ENCODE data around the gene IDE.

IDE gene

GRCh38 chr10:92418891-92419290 lies 155.0 kb downstream of the IDE start:
- H3K36me3 ChIP-seq (replicated peaks; ENCODE audit: low read depth, low read length), result no peaks in the 10 kb centered on the region
- no peaks in the 10 kb centered on the region for H4K20me1 ChIP-seq (ENCODE audit: insufficient read depth, low read length)
- H3K79me2 ChIP-seq (ENCODE audit: low read length), result no peaks in the 10 kb centered on the region
- no peak overlapping the region for H3K4me2 ChIP-seq (ENCODE audit: low read length)
- H3K27ac ChIP-seq (ENCODE audit: low read length), result no peak overlapping the region
- no peak overlapping the region for H2AFZ ChIP-seq (ENCODE audit: low read depth, low read length)
- H3K9me3 ChIP-seq (ENCODE audit: insufficient read depth, low read length), result no peaks in the 10 kb centered on the region
- no peak overlapping the region for H3K4me3 ChIP-seq (ENCODE audit: low read length)
- no peaks in the 10 kb centered on the region for H3K4me1 ChIP-seq (ENCODE audit: low read length)
- no peak overlapping the region for H3K9ac ChIP-seq (ENCODE audit: low read length)
- H3K27me3 ChIP-seq (ENCODE audit: low read depth, low read length), result no peaks in the 10 kb centered on the region
- TF ChIP-seq EZH2phosphoT487 (IDR thresholded peaks at IDR 0.05; ENCODE audit: low read depth) (no peak), CTCF (IDR thresholded peaks at IDR 0.05; ENCODE audit: low read depth, low read length) (no peak)

GRCh38 chr10:92418221-92418620 lies 155.7 kb downstream of the IDE start:
- Histone ChIP-seq H3K27me3 (ENCODE audit: low read depth, low read length) (no peaks in the 10 kb centered on the region), H3K4me3 (ENCODE audit: low read length) (no peak overlapping the region), H3K9me3 (ENCODE audit: insufficient read depth, low read length) (no peaks in the 10 kb centered on the region), H3K4me1 (ENCODE audit: low read length) (no peaks in the 10 kb centered on the region), H3K9ac (ENCODE audit: low read length) (no peak overlapping the region), H3K27ac (ENCODE audit: low read length) (no peak overlapping the region), H3K36me3 (replicated peaks; ENCODE audit: low read depth, low read length) (no peaks in the 10 kb centered on the region), H3K4me2 (ENCODE audit: low read length) (no peak overlapping the region), H3K79me2 (ENCODE audit: low read length) (no peaks in the 10 kb centered on the region), H4K20me1 (ENCODE audit: insufficient read depth, low read length) (no peaks in the 10 kb centered on the region), H2AFZ (ENCODE audit: low read depth, low read length) (no peak overlapping the region)
- TF ChIP-seq EZH2phosphoT487 (IDR thresholded peaks at IDR 0.05; ENCODE audit: low read depth), result no peak
- TF ChIP-seq CTCF (IDR thresholded peaks at IDR 0.05; ENCODE audit: low read depth, low read length), result no peak

- no peaks in the 10 kb centered on the region for H4K20me1 ChIP-seq (ENCODE audit: insufficient read depth, low read length)
- H3K27ac ChIP-seq (ENCODE audit: low read length), result no peak overlapping the region
- no peak overlapping the region for H2AFZ ChIP-seq (ENCODE audit: low read depth, low read length)
- no peak overlapping the region for H3K9ac ChIP-seq (ENCODE audit: low read length)
- H3K4me2 ChIP-seq (ENCODE audit: low read length), result no peak overlapping the region
- no peak for TF ChIP-seq EZH2phosphoT487 (IDR thresholded peaks at IDR 0.05; ENCODE audit: low read depth)
- TF ChIP-seq CTCF (IDR thresholded peaks at IDR 0.05; ENCODE audit: low read depth, low read length), result no peak
- no peaks in the 10 kb centered on the region for H3K79me2 ChIP-seq (ENCODE audit: low read length)
- no peaks in the 10 kb centered on the region for H3K9me3 ChIP-seq (ENCODE audit: insufficient read depth, low read length)
- H3K36me3 ChIP-seq (replicated peaks; ENCODE audit: low read depth, low read length), result no peaks in the 10 kb centered on the region
- no peak overlapping the region for H3K4me3 ChIP-seq (ENCODE audit: low read length)
- no peaks in the 10 kb centered on the region for H3K27me3 ChIP-seq (ENCODE audit: low read depth, low read length)
- H3K4me1 ChIP-seq (ENCODE audit: low read length), result no peaks in the 10 kb centered on the region
Observed at GRCh38 chr10:92413519-92413918, 160.4 kb downstream of the IDE start.

- no peak overlapping the region for H3K9ac ChIP-seq (ENCODE audit: low read length)
- no peak overlapping the region for H2AFZ ChIP-seq (ENCODE audit: low read depth, low read length)
- no peaks in the 10 kb centered on the region for H3K36me3 ChIP-seq (replicated peaks; ENCODE audit: low read depth, low read length)
- H3K79me2 ChIP-seq (ENCODE audit: low read length), result no peaks in the 10 kb centered on the region
- H4K20me1 ChIP-seq (ENCODE audit: insufficient read depth, low read length), result no peaks in the 10 kb centered on the region
- TF ChIP-seq CTCF (IDR thresholded peaks at IDR 0.05; ENCODE audit: low read depth, low read length) (no peak), EZH2phosphoT487 (IDR thresholded peaks at IDR 0.05; ENCODE audit: low read depth) (no peak)
- no peak overlapping the region for H3K4me3 ChIP-seq (ENCODE audit: low read length)
- no peaks in the 10 kb centered on the region for H3K27me3 ChIP-seq (ENCODE audit: low read depth, low read length)
- H3K4me1 ChIP-seq (ENCODE audit: low read length), result no peaks in the 10 kb centered on the region
- H3K27ac ChIP-seq (ENCODE audit: low read length), result no peak overlapping the region
- no peak overlapping the region for H3K4me2 ChIP-seq (ENCODE audit: low read length)
- H3K9me3 ChIP-seq (ENCODE audit: insufficient read depth, low read length), result no peaks in the 10 kb centered on the region
Observed at GRCh38 chr10:92413011-92413410, 160.9 kb downstream of the IDE start.

Data from OCI-LY3 (cell line).